ENCODE results near the gene AATF. TPM values are rescaled to one million over a fixed set of nuclear protein-coding genes. Genes with fewer than 3 reads are reported as not detected.

Gene AATF
- total and polyA plus RNA-seq, 4 donors, result 28.2 to 41.4 (median 38.7) TPM

DNA sequence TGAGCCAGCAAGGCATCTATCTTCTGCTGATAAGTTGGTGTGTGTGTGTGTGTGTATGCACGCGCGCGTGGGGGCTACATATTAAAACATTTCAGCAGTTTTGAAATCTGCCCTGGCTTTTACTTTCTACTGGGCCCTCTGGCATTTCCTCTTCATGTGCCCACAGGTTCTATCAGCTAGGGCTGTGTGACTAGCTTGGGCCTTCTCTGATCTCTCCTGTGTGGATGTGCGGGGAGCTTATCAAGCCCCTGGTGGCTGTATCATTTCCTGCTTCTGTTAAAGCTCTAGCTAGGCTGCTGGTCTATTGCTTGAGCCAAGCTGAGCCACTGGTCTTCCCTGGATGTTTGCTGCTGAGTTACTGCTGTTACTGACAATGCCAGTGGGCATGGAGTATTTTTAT is 132.5 kb downstream of the AATF start:
- Histone ChIP-seq H3K27ac (ENCODE audit: low read depth in 1 of 2, low read length in 1 of 2) (no peak overlapping the region), H3K36me3 (ENCODE audit: control insufficient read depth in 4 of 4, insufficient read depth in 4 of 4, low read length in 4 of 4) (peaks cover 0 to 11% (median 9%) of the 10 kb centered on the region in 4 donors), H3K4me1 (ENCODE audit: control insufficient read depth in 5 of 5, insufficient read depth in 5 of 5, low read length in 5 of 5) (peaks cover 0 to 29% (median 0%) of the 10 kb centered on the region in 5 donors), H3K4me3 (no peak overlapping the region), H3K27me3 (ENCODE audit: control insufficient read depth in 3 of 3, insufficient read depth in 3 of 3, low read length in 2 of 3) (no peaks in the 10 kb centered on the region), H3K9ac (ENCODE audit: insufficient read depth in 1 of 2, low read length in 2 of 2) (no peak overlapping the region), H3K9me3 (ENCODE audit: control insufficient read depth in 4 of 4, insufficient read depth in 3 of 4, low read length in 3 of 4) (peaks cover 0 to 7% (median 0%) of the 10 kb centered on the region in 4 donors)
- DNase-seq, result no peak
- 63 to 84% methylated on average over 5 of the region's 5 CpGs for WGBS, 2 donors
- TF ChIP-seq, protein P1, sequence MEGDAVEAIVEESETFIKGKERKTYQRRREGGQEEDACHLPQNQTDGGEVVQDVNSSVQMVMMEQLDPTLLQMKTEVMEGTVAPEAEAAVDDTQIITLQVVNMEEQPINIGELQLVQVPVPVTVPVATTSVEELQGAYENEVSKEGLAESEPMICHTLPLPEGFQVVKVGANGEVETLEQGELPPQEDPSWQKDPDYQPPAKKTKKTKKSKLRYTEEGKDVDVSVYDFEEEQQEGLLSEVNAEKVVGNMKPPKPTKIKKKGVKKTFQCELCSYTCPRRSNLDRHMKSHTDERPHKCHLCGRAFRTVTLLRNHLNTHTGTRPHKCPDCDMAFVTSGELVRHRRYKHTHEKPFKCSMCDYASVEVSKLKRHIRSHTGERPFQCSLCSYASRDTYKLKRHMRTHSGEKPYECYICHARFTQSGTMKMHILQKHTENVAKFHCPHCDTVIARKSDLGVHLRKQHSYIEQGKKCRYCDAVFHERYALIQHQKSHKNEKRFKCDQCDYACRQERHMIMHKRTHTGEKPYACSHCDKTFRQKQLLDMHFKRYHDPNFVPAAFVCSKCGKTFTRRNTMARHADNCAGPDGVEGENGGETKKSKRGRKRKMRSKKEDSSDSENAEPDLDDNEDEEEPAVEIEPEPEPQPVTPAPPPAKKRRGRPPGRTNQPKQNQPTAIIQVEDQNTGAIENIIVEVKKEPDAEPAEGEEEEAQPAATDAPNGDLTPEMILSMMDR (IDR thresholded peaks at IDR 0.05; ENCODE audit: control extremely low read depth, extremely low read depth), result no peak
- ATAC-seq (ENCODE audit: insufficient read depth, low FRiP score), result no peak

DNA sequence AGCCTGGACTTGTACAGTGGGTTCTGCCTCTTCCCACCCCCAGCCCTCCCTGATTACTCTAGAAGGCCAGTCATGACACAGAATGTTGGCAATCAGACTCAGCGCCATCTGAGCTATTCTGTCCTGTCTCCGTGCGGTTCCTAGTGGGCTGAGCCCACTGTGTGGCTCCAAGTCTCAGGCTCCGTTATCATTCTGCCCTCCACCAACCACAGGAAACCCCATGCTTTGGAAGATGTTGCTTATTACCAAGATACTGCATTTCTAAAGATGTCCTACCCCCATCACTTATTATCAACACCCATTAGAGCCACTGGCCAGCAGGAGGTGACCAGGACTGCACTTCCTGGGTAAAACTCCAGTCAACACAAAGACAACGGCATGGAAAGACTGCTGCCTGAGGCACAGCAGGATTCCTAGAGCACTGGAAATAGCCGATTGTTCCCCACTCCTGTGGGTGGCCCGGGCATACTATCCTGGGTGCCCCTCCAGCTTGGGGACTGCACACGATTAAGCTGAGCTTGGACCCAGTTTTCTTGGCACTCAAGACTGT is 133.6 kb downstream of the AATF start:
- Histone ChIP-seq H3K9ac (ENCODE audit: insufficient read depth in 1 of 2, low read length in 2 of 2) (no peak overlapping the region), H3K36me3 (ENCODE audit: control insufficient read depth in 4 of 4, insufficient read depth in 4 of 4, low read length in 4 of 4) (peaks cover 5 to 18% (median 16%) of the 10 kb centered on the region in 4 donors), H3K27ac (ENCODE audit: low read depth in 1 of 2, low read length in 1 of 2) (no peak overlapping the region), H3K4me1 (ENCODE audit: control insufficient read depth in 5 of 5, insufficient read depth in 5 of 5, low read length in 5 of 5) (peaks cover 0 to 29% (median 0%) of the 10 kb centered on the region in 5 donors), H3K27me3 (ENCODE audit: control insufficient read depth in 3 of 3, insufficient read depth in 3 of 3, low read length in 2 of 3) (no peaks in the 10 kb centered on the region), H3K9me3 (ENCODE audit: control insufficient read depth in 4 of 4, insufficient read depth in 3 of 4, low read length in 3 of 4) (peaks cover 0 to 7% (median 0%) of the 10 kb centered on the region in 4 donors), H3K4me3 (no peak overlapping the region)
- TF ChIP-seq, protein P1 (IDR thresholded peaks at IDR 0.05; ENCODE audit: control extremely low read depth, extremely low read depth), result no peak
- WGBS, 2 donors, result 85 to 90% methylated on average over 8 of the region's 8 CpGs
- no peak for DNase-seq
- ATAC-seq (ENCODE audit: insufficient read depth, low FRiP score), result no peak

DNA sequence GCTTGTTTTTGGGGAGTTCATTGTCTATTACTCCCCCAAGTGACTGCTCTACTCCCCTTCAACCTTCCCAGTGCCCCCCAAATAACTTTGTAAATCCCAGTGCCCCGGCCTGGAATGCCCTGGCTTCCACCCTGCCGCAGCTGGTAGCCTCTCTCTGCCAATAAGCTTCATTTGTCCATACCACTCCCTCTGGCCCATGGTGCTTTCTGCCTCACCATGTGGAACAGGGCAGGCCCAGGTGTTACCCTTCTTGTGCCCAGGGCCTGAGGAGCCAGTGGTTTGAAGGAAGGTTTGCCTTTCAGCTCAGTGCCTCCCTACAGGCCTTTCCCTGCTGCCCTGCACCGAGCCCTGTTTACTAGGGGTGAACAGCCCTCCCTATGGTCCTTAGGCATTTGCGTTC is 134.2 kb downstream of the AATF start:
- Histone ChIP-seq H3K9me3 (ENCODE audit: control insufficient read depth in 4 of 4, insufficient read depth in 3 of 4, low read length in 3 of 4) (peaks cover 0 to 7% (median 0%) of the 10 kb centered on the region in 4 donors), H3K27ac (ENCODE audit: low read depth in 1 of 2, low read length in 1 of 2) (no peak overlapping the region), H3K4me1 (ENCODE audit: control insufficient read depth in 5 of 5, insufficient read depth in 5 of 5, low read length in 5 of 5) (peaks cover 0 to 29% (median 0%) of the 10 kb centered on the region in 5 donors), H3K27me3 (ENCODE audit: control insufficient read depth in 3 of 3, insufficient read depth in 3 of 3, low read length in 2 of 3) (no peaks in the 10 kb centered on the region), H3K36me3 (ENCODE audit: control insufficient read depth in 4 of 4, insufficient read depth in 4 of 4, low read length in 4 of 4) (peaks cover 5 to 18% (median 16%) of the 10 kb centered on the region in 4 donors), H3K9ac (ENCODE audit: insufficient read depth in 1 of 2, low read length in 2 of 2) (no peak overlapping the region), H3K4me3 (no peak overlapping the region)
- WGBS, 2 donors, result 90 to 95% methylated on average over 4 of the region's 4 CpGs
- DNase-seq, result no peak
- no peak for ATAC-seq (ENCODE audit: insufficient read depth, low FRiP score)
- TF ChIP-seq, protein P1 (IDR thresholded peaks at IDR 0.05; ENCODE audit: control extremely low read depth, extremely low read depth), result no peak

Measured in lung (tissue), 12 donors.